ENCODE results near the gene EXOC6B. TPM values are rescaled to one million over a fixed set of nuclear protein-coding genes. Genes with fewer than 3 reads are reported as not detected.

The EXOC6B gene
- total RNA-seq, 6 experiments from 2014 or later, result 7.8 to 15.1 (median 9.1) TPM

- no peaks in the 10 kb centered on the region for H3K4me1 ChIP-seq
- no peaks in the 10 kb centered on the region for H3K27me3 ChIP-seq
- intact Hi-C loops (cut with DNase I), result no loop called here
- H3K27ac ChIP-seq, result no peak overlapping the region
- H3K36me3 ChIP-seq, result no peaks in the 10 kb centered on the region
- DNase-seq (no peak), ATAC-seq (no peak)
- TF ChIP-seq POLR2A (IDR thresholded peaks at IDR 0.05) (no peak), CTCF (IDR thresholded peaks at IDR 0.05) (no peak)
- H3K4me3 ChIP-seq, result no peak overlapping the region
- H3K9me3 ChIP-seq, result no peaks in the 10 kb centered on the region
These were observed 113.5 kb downstream of the EXOC6B start for GRCh38 chr2:72712304-72712703.

DNA sequence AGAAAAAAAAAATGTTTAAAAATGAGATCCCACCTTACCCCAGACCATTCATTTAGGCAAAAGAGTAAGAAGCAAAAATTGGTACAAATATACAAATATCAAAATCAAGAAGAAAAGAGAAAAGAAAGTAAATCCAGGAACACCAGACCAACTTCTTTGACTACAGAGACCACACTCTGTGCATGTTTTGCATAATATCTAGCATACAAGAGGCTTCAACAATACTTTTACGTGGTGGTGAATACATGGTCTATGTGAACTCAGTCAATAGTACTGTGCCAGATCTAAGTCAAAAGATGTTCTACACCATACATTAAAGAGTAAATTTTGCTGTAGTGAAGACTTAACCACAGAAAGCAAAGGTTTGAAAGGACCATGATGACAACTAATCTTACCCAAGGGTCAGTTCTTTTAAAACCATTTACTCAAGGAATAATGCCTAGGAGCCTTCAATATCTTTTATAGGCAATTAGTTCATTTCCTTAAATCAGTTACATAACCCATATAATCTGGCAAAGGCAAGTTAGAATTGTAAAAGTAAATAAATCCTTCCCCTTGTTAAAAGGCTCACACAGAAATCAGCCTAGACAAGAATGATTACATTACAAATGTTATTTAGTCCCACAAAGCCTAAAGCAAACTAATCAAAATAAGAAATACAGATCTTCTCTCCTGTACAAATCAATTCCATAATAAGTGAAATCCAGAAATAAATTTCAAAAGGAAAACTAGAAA lies 115.2 kb downstream of the EXOC6B start:
- Histone ChIP-seq H3K4me1 (no peaks in the 10 kb centered on the region), H3K9me3 (no peaks in the 10 kb centered on the region), H3K4me3 (no peak overlapping the region), H3K36me3 (no peaks in the 10 kb centered on the region), H3K27me3 (no peaks in the 10 kb centered on the region), H3K27ac (no peak overlapping the region)
- WGBS (ENCODE audit: insufficient coverage, low coverage, low lambda C conversion rate, missing lambda C conversion rate), result 90% methylated on average over 1 of the region's 1 CpG
- ATAC-seq, result no peak
- DNase-seq, result no peak
- intact Hi-C loops (cut with DNase I), result no loop called here
- no peak for TF ChIP-seq POLR2A (IDR thresholded peaks at IDR 0.05)
- no peak for TF ChIP-seq CTCF (IDR thresholded peaks at IDR 0.05)

DNA sequence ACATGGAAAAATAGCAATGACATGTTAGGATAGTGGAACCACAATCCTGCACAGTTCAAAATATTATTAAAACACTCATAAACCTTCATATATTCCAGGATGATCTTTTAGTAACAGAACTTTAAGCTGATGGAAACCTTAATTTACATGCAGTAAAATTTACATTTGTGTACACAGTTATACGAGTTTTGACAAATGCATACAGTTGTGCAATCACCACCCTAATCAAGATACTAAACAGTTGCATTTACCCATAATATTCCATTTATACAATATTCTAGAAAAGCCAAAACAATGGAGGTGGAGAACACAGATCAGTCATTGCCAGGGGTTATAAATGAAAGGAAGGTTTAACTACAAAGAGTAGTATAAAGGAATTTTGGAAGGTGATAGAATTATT lies 117.6 kb downstream of the EXOC6B start:
- Histone ChIP-seq H3K4me1 (no peaks in the 10 kb centered on the region), H3K27ac (no peak overlapping the region), H3K4me3 (no peak overlapping the region), H3K9me3 (no peaks in the 10 kb centered on the region), H3K36me3 (no peaks in the 10 kb centered on the region), H3K27me3 (no peaks in the 10 kb centered on the region)
- DNase-seq, result no peak
- intact Hi-C loops (cut with DNase I), result no loop called here
- WGBS (ENCODE audit: insufficient coverage, low coverage, low lambda C conversion rate, missing lambda C conversion rate), result 59% methylated on average over 1 of the region's 1 CpG
- no peak for ATAC-seq
- no peak for TF ChIP-seq POLR2A (IDR thresholded peaks at IDR 0.05)
- no peak for TF ChIP-seq CTCF (IDR thresholded peaks at IDR 0.05)

- Histone ChIP-seq H3K36me3 (no peaks in the 10 kb centered on the region), H3K9me3 (no peaks in the 10 kb centered on the region), H3K27ac (no peak overlapping the region), H3K4me3 (no peak overlapping the region), H3K27me3 (no peaks in the 10 kb centered on the region), H3K4me1 (peaks cover 0 to 19% (median 5%) of the 10 kb centered on the region in 4 donors)
- TF ChIP-seq POLR2A (IDR thresholded peaks at IDR 0.05), result no peak
- TF ChIP-seq CTCF (IDR thresholded peaks at IDR 0.05), result no peak
- no peak for ATAC-seq
- no peak for DNase-seq
- WGBS (ENCODE audit: insufficient coverage, low coverage, low lambda C conversion rate, missing lambda C conversion rate), result 82% methylated on average over 3 of the region's 3 CpGs
- intact Hi-C loops (cut with DNase I), result no loop called here
These were observed 127.5 kb downstream of the EXOC6B start for GRCh38 chr2:72698300-72698699.
